ENCODE measurements around the gene ITGB6. TPM values are rescaled to one million over a fixed set of nuclear protein-coding genes. Genes with fewer than 3 reads are reported as not detected.

The ITGB6 gene
- total RNA-seq, 1 experiment from 2014 or later, result 84.8 TPM

- peaks cover 23% of the 10 kb centered on the region for H3K4me1 Mint-ChIP-seq (ENCODE audit: low read depth, unreplicated experiment)
- no peaks in the 10 kb centered on the region for H3K9me3 Mint-ChIP-seq (ENCODE audit: low read depth, unreplicated experiment)
- intact Hi-C loops (cut with micrococcal nuclease; ENCODE audit: unreplicated experiment), result no loop called here
- H3K4me3 Mint-ChIP-seq (ENCODE audit: low read depth, unreplicated experiment), result no peak overlapping the region
- no peaks in the 10 kb centered on the region for H3K27me3 Mint-ChIP-seq (ENCODE audit: unreplicated experiment)
- CTCF ChIA-PET, result interaction anchor here (1.0 kb wide), 1 partner anchor 32 kb away, joined by 4 read pairs; no protein-coding TSS in a partner anchor
- no peak for TF ChIP-seq CTCF (IDR thresholded peaks at IDR 0.05; ENCODE audit: unreplicated experiment)
- no peak overlapping the region for H3K27ac Mint-ChIP-seq (ENCODE audit: unreplicated experiment)
- BruUV-seq (replicated peaks), result no TSS peak
- no peak for DNase-seq
- H3K36me3 Mint-ChIP-seq (ENCODE audit: insufficient read depth, unreplicated experiment), result peaks cover 11% of the 10 kb centered on the region
Observed at GRCh38 chr2:160141419-160141818, 58.7 kb downstream of the ITGB6 start.

- Mint-ChIP-seq H3K36me3 (ENCODE audit: insufficient read depth, unreplicated experiment) (peaks cover 11% of the 10 kb centered on the region), H3K4me1 (ENCODE audit: low read depth, unreplicated experiment) (peaks cover 23% of the 10 kb centered on the region), H3K4me3 (ENCODE audit: low read depth, unreplicated experiment) (peak overlapping the region; percentile 9), H3K27me3 (ENCODE audit: unreplicated experiment) (no peaks in the 10 kb centered on the region), H3K9me3 (ENCODE audit: low read depth, unreplicated experiment) (no peaks in the 10 kb centered on the region), H3K27ac (ENCODE audit: unreplicated experiment) (peak overlapping the region; percentile 62)
- intact Hi-C loops (cut with micrococcal nuclease; ENCODE audit: unreplicated experiment), result no loop called here
- no TSS peak for BruUV-seq (replicated peaks)
- CTCF ChIA-PET, result interaction anchor here (0.6 to 1.3 kb wide), 3 partner anchors 130 to 730 kb away, joined by 3 to 4 read pairs (median 3); no protein-coding TSS in a partner anchor
- no peak for DNase-seq
- TF ChIP-seq CTCF (IDR thresholded peaks at IDR 0.05; ENCODE audit: unreplicated experiment), result no peak
Observed at GRCh38 chr2:160140471-160140870, 59.6 kb downstream of the ITGB6 start.

GRCh38 chr2:160139991-160140390 lies 60.1 kb downstream of the ITGB6 start:
- BruUV-seq (replicated peaks), result no TSS peak
- peaks cover 23% of the 10 kb centered on the region for H3K4me1 Mint-ChIP-seq (ENCODE audit: low read depth, unreplicated experiment)
- peaks cover 12% of the 10 kb centered on the region for H3K36me3 Mint-ChIP-seq (ENCODE audit: insufficient read depth, unreplicated experiment)
- DNase-seq, result no peak
- peak overlapping the region; percentile 62 for H3K27ac Mint-ChIP-seq (ENCODE audit: unreplicated experiment)
- no peaks in the 10 kb centered on the region for H3K9me3 Mint-ChIP-seq (ENCODE audit: low read depth, unreplicated experiment)
- intact Hi-C loops (cut with micrococcal nuclease; ENCODE audit: unreplicated experiment), result no loop called here
- no peak for TF ChIP-seq CTCF (IDR thresholded peaks at IDR 0.05; ENCODE audit: unreplicated experiment)
- CTCF ChIA-PET, result interaction anchor here (0.6 to 1.3 kb wide), 3 partner anchors 131 to 730 kb away, joined by 3 to 4 read pairs (median 3); no protein-coding TSS in a partner anchor
- no peaks in the 10 kb centered on the region for H3K27me3 Mint-ChIP-seq (ENCODE audit: unreplicated experiment)
- H3K4me3 Mint-ChIP-seq (ENCODE audit: low read depth, unreplicated experiment), result peak overlapping the region; percentile 9

DNA sequence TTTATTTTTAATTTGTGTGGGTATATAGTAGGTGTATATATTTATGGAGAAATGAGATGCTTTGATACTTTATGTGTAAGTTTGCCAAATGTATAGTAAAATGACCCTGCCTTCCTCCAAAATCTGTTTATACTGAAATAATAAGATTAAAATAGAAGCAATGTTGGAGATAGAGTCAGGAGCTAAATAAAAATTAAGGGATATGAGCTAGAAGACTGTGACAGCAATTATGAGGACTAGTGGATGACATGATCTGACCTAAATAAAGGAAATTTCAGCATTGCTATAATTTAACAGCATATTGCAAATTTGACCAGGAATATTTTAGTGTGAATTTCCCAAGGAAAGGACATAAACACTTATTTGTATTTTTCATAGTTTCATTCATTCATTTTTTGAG lies 60.7 kb downstream of the ITGB6 start:
- TF ChIP-seq CTCF (IDR thresholded peaks at IDR 0.05; ENCODE audit: unreplicated experiment), result no peak
- Mint-ChIP-seq H3K27ac (ENCODE audit: unreplicated experiment) (peak overlapping the region; percentile 39), H3K9me3 (ENCODE audit: low read depth, unreplicated experiment) (no peaks in the 10 kb centered on the region), H3K36me3 (ENCODE audit: insufficient read depth, unreplicated experiment) (peaks cover 16% of the 10 kb centered on the region), H3K4me1 (ENCODE audit: low read depth, unreplicated experiment) (peaks cover 23% of the 10 kb centered on the region), H3K4me3 (ENCODE audit: low read depth, unreplicated experiment) (no peak overlapping the region), H3K27me3 (ENCODE audit: unreplicated experiment) (no peaks in the 10 kb centered on the region)
- no peak for DNase-seq
- intact Hi-C loops (cut with micrococcal nuclease; ENCODE audit: unreplicated experiment), result no loop called here
- BruUV-seq (replicated peaks), result no TSS peak
- CTCF ChIA-PET, result interaction anchor here (1.0 to 1.3 kb wide), 2 partner anchors 131 to 139 kb away, joined by 3 read pairs; no protein-coding TSS in a partner anchor

Data from Calu3 (cell line).